Upper lobe of left lung (tissue), 4 donors: ENCODE results near the gene MAP3K6.

Experiments used
- POLR2A ChIP-seq, 4 donors: fragments of 450-650 bp; IDR thresholded peaks; one replicate each; pipeline ENCODE4 v1.5.1; 2016 to 2017; ENCODE audit warnings: antibody characterized with exemption in 4 of 4, mild to moderate bottlenecking in 2 of 4
- TF ChIP-seq, protein P1 (sequence below), 6 experiments: fragments of 450-650 bp in 4 of 6; fragments of 200-600 bp in 2 of 6; sonication (generic) in 2 of 6; IDR thresholded peaks; one replicate each; pipeline ENCODE4 v1.5.1; 2016 to 2019; ENCODE audit warnings: antibody characterized with exemption in 6 of 6

DNA sequence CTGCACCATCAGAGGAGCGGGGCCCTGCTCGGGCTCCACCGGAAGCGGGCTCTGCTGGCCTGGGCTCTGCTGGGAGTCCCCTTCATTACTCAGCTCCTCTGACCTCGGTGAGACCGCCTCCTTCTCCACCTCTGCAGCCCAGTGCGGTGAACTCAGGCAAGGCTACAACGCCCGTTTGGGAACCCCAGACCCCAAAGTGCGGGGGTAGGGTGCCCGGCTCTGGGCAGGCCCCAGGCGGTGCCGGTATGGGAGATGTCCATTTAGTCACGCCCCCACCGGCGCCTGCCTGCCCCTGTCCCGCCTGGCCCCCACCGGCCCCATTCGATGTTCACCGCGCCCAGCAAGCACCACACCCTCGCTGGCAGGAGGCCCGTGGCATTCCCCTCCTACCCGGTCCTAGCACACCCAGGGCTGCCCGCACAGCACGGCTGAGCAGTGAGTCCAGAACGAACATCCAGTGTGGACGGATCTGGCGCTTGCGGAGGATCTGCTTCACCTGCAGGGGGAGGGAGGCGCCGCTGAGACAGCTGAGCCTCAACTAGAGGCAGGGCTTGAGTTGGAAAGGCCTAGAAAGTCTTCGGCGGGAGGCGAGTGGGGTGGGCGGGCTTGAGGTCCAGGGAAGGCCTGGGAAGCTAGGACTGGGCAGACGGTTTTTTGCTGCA lies 10.0 kb downstream of the MAP3K6 start:
- TF ChIP-seq POLR2A (IDR thresholded peaks at IDR 0.05) = no peak
- TF ChIP-seq, protein P1, sequence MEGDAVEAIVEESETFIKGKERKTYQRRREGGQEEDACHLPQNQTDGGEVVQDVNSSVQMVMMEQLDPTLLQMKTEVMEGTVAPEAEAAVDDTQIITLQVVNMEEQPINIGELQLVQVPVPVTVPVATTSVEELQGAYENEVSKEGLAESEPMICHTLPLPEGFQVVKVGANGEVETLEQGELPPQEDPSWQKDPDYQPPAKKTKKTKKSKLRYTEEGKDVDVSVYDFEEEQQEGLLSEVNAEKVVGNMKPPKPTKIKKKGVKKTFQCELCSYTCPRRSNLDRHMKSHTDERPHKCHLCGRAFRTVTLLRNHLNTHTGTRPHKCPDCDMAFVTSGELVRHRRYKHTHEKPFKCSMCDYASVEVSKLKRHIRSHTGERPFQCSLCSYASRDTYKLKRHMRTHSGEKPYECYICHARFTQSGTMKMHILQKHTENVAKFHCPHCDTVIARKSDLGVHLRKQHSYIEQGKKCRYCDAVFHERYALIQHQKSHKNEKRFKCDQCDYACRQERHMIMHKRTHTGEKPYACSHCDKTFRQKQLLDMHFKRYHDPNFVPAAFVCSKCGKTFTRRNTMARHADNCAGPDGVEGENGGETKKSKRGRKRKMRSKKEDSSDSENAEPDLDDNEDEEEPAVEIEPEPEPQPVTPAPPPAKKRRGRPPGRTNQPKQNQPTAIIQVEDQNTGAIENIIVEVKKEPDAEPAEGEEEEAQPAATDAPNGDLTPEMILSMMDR (IDR thresholded peaks at IDR 0.05) = no peak
